UCSD-AML1 (cell line): Measurements from ENCODE around the gene DEPDC1B.
"Not testable (repeated sequence)": the region's sequence is repeated elsewhere in the genome, so short reads cannot be mapped to it uniquely, and the experiment has no call there.

ENCODE experiments used
- DNase-seq: peaks from one replicate; lab custom pipeline; 2025; ENCODE audit not compliant: unreplicated experiment; lab: John Stamatoyannopoulos, UW

DEPDC1B gene

GRCh38 chr5:60699288-60699608 is 718 bp downstream of the DEPDC1B start:
- DNase-seq, result no peak

GRCh38 chr5:60698336-60698735 is 1.6 kb downstream of the DEPDC1B start:
- DNase-seq, result no peak

DNA sequence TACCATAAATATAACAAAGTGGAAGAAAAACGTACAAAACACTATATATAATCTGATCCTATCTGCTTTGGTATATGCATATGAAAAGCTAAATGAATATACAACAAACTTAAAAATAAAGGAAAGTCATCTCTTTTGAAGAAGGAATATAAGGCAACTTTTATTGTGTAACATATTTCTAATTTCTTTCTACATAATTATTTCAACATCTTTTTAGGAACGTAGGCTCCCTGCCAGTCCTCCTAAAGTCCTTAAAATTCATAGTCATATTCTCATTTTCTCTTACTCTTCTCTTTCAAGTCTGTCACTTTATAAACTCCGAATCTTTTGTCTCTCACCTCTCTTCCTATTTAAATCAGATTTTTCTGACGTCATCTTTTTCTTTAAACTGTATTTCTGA is 9.6 kb downstream of the DEPDC1B start:
- no peak for DNase-seq

DNA sequence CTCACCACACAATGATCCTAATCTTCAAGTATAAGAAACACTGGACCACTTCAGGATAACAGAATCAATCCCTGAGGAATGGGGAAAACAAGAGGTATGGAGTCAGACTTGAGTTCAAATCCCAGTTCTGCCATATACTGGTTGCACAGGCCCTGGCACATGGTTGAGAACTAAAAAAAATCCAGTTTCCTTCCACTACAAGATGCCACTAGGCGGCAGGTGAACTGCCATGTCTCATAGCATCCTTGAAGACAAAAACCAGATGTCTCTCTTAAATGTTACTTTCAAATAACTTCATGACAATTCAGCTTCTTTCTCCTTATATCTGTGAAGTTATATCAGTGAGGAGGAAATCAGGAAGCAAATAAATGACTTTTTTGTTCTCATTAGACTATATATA is 11.0 kb downstream of the DEPDC1B start:
- no peak for DNase-seq

DNA sequence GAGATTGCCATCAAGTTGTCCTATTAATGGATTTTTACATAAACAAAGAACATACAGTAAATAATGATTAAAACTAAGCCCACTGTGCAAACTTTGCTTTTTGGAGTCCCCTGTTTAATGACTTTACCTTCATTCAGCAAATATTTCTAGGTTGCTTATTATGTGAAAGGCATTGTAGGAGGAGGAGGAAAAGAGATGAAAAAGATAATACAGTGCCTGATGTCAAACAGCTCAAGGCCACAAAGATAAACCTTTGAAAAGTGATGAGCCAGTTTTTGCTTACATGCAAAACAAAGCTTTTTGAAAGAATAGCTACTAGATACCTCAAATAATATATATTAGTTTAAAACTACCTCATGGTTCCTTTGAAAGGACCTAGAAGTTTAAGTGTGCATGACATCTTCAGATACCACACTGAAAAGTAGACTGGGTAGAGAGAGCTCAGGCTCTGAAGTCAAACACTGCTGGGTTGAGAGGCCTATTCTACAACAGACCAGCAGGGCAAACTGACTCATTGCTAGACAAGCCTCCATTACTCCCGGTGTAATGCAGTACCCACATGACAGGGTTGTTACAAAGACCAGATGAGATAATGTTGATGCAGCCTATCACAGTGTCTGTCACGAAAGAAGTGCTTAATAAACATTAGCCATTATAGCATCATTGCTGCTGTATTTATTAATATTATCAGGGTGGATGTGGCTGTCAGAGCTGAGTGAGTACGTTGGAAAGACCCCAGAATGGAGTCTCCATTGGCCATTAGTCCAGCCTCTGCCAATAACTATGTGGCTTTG is 11.8 kb downstream of the DEPDC1B start:
- DNase-seq, result no peak

DNA sequence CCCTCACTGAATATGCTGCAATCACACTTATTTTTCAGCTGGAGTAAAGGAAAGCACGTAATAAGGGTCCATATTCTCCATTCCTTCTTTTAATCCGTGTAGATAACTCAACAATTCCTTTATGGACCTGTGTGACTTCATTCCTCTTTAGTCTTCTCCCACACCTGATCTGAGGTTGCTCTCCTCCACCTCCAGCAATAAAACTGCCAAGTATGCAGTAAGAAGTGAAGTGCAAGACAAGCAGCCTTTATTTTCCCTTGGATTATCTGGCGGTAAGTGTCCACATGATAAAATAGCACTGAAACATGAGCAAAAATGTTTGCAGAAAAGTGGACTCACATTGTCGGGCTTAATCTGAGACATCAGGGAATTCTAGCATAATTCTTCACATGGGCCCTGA is 13.8 kb downstream of the DEPDC1B start:
- no peak for DNase-seq

- DNase-seq, result no peak
Observed at GRCh38 chr5:60685700-60686099, 14.3 kb downstream of the DEPDC1B start.

DNA sequence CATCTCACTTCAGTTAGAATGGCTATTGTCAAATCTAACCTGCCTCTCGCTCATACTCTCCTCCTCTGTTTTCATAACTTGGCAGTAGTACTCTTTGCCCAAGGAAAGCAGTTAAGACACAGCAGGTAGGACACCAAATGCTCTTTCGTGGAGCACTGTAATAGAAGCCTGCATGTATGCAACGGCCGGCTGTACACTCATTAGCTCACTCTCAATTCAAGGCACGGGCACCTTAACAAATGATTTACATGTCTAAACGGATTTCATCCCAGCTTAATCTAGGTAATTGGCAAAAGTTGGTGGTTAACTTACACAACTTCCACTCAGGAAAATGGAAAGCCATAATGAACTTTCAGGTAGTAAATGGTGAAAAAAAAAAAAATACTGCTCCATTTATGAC is 14.9 kb downstream of the DEPDC1B start:
- no peak for DNase-seq

DNA sequence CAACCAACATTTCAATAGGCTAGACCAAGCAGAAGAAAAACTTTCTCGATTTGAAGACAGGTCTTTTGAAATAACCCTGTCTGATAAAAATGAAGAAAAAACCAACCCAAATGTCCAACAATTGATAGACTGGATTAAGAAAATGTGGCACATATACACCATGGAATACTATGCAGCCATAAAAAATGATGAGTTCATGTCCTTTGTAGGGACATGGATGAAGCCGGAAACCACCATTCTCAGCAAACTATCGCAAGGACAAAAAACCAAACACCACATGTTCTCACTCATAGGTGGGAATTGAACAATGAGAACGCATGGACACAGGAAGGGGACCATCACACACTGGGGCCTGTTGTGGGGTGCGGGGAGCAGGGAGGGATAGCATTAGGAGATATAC is 18.0 kb downstream of the DEPDC1B start:
- DNase-seq, result not testable (repeated sequence)

DNA sequence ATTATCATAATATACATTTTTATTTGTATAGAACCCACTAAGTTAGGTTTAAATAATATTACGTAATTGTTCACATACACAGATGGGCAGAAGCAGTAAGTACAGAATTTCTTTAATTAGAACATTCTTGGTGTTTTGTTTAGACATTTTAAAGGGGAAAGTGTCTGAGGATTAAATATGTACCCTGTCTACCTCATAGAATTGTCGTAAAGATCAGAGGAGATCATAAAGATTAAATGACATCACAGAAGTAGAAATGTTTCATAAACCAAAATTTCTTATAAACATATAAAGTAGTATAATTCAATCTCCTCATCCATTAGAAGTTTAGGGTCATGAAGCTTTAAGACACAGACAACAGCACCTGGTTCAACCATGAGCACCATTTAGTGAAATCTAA is 20.1 kb downstream of the DEPDC1B start:
- DNase-seq, result no peak

DNA sequence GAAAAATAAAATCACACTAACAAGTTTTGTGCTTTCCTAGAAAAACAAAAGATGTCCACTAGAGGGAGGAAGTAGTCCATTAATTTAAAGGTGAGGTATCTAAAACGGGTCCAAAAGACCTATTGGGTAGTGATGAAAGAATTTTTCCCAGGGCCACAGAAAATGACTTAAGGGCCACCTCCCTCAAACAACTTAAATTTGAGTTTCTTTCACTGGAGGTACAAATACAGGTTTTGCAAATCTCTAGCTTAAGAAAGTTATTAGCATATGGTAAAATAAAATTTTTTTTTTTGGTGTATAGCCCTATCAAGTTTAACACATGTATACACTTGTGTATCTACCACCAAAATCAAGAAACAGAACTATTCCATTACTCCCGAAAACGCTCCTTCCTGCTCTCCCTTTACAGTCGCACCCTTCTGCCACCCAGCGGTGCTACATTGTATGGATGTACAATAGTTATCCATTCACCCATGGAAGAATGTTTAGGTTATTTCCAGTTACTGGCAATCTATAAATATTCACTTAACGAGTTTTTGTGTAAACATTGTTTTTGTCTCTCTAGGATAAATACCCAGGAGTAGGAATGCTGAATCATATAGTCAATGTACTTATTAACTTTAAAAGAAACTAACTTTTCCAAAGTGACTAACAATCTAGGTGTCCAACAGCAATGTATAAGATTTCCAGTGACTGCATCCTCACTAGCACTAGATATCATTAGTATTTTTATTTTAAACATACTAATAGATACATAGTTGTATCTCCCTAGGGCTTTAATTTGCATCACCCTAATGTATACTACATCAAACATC is 21.9 kb downstream of the DEPDC1B start:
- no peak for DNase-seq

GRCh38 chr5:60675286-60675685 is 24.7 kb downstream of the DEPDC1B start:
- DNase-seq, result no peak

GRCh38 chr5:60674251-60675069 is 25.5 kb downstream of the DEPDC1B start:
- no peak for DNase-seq

DNA sequence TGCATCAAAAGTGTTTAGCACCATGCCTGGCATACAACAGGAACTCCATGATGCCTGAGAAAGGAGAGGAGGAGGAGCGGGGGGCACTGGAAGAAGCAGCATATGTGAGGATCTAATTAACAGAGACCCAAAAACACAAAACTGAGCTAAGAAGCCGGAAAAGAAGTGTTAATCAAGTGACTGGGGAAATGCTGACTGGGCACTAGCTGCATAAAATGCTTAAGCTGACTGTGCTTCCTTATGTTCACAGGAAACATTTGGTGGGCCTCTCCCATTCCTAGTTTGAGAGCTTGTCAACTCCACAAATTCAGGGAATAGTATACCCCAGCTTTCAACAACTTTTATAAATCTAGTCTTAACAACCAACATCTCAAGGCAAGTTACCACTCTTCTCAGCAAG is 26.6 kb downstream of the DEPDC1B start:
- DNase-seq, result no peak

GRCh38 chr5:60672693-60673264 is 27.2 kb downstream of the DEPDC1B start:
- DNase-seq, result no peak

DNA sequence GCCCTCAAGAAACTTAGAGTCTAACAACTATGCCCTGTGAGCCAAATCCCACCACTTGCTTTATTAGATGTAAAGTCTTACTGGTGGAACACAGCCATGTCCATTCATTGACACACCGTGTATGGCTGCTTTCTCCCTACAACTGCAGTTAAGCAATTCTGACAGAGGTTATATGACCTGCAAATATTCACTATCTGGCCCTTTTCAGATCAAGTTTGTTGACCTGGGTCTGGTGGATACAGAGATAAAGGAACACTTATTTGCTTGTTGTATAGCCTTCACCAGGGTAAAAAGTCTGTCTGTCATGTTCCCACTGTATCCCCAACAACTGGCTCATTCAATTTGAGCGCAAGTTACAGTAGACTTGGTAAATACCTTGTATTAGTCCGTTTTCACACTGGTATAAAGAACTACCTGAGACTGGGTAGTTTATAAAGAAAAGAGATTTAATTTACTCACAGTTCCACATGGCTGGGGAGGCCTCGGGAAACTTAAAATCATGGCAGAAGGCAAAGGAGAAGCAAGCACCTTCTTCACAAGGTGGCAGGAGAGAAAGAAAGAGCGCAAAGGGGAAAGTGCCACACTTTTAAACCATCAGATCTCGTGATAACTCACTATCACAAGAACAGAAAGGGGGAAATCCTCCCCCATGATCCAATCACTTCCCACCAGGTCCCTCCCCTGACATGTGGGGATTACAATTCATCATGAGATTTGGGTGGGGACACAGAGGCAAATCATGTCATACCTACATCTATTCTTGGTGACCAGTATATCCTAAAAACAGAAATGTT is 27.9 kb downstream of the DEPDC1B start:
- no peak for DNase-seq

GRCh38 chr5:60670749-60671148 is 29.2 kb downstream of the DEPDC1B start:
- DNase-seq, result no peak

DNA sequence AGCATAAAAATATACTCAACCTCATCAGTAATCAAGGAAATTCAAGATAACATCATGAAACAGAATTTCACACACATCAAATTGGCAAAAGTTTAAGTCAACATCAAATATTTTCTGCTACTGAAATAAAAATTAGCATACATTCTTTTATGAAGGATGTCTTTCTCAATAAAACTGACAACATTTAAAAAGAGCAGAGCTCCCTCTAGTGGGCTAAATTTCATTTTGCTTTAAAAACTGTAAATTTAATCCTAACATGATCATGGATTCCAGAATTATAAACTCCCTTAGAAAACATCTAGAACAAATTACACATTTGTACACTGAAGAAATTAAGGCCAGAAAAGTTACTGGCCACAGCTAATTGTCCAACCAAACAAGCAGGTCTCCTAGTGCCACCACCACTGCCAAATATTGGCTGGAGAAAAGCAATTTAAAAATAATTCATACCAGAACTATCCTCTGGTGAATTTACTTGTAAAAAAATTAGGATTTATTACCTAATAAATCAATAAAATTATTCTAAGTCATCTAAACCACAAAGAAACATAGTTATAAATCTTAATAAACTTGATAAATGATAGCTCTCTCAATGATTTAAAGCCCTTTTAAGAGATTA is 31.2 kb downstream of the DEPDC1B start:
- DNase-seq, result no peak

- DNase-seq, result no peak
Observed at GRCh38 chr5:60651872-60652620, 47.9 kb downstream of the DEPDC1B start.
